IMR-90 (cell line): ENCODE results near the gene CBFA2T3. TPM values are rescaled to one million over a fixed set of nuclear protein-coding genes. Genes with fewer than 3 reads are reported as not detected.

ENCODE experiments used
- ATAC-seq: fragments of 200-7000 bp; cut with Tn5 transposase; 2 replicates; pipeline ENCODE4 v1.9.1; 2020; ENCODE audit warnings: low read depth, mild to moderate bottlenecking, moderate library complexity
- BruUV-seq: library from RNA; stranded (reverse); fragments of 400-500 nt; replicated peaks from 2 replicates; lab custom pipeline; 2021; lab: Mats Ljungman, UMichigan
- CTCF ChIA-PET: fragments of 300-600 bp; formaldehyde crosslinking; extraction: SDS; loops from one replicate; lab custom pipeline; 2021; ENCODE audit warnings: antibody characterized with exemption; lab: Yijun Ruan, JAX
- POLR2A ChIA-PET: fragments of 300-600 bp; sonication (Branson Sonifier 250); formaldehyde crosslinking; loops from one replicate; lab custom pipeline; 2022; ENCODE audit warnings: antibody characterized with exemption; ENCODE audit not compliant: unreplicated experiment; lab: Charles Lee
- DNase-seq: peaks from one replicate; pipeline ENCODE4 v3.0.0; 2013
- H2AFZ ChIP-seq: replicated peaks from 2 replicates; pipeline ENCODE3; 2013; ENCODE audit warnings: low read length, mild to moderate bottlenecking; ENCODE audit not compliant: poor library complexity
- H2AK5ac ChIP-seq: 2 replicates; pipeline ENCODE4 v1.6.1; 2013; ENCODE audit warnings: low read depth, low read length, inconsistent platforms
- H2AK9ac ChIP-seq: replicated peaks from 2 replicates; pipeline ENCODE3; 2013; ENCODE audit warnings: mild to moderate bottlenecking, low read depth, low read length, moderate library complexity; ENCODE audit not compliant: poor library complexity
- H2BK120ac ChIP-seq: 2 replicates; pipeline ENCODE4 v1.6.1; 2013; ENCODE audit warnings: low read depth, low read length, inconsistent platforms
- H2BK15ac ChIP-seq: 3 replicates; pipeline ENCODE4 v1.6.1; 2013; ENCODE audit warnings: low read depth, low read length, inconsistent platforms
- H2BK20ac ChIP-seq: 2 replicates; pipeline ENCODE4 v1.6.1; 2013; ENCODE audit warnings: low read depth, mild to moderate bottlenecking, inconsistent platforms, low read length, moderate library complexity
- H2BK5ac ChIP-seq: 2 replicates; pipeline ENCODE4 v1.6.1; 2013; ENCODE audit warnings: mild to moderate bottlenecking, low read depth, low read length, inconsistent platforms; ENCODE audit not compliant: poor library complexity, severe bottlenecking
- H3K14ac ChIP-seq: replicated peaks from 2 replicates; pipeline ENCODE4 v1.6.1; 2013; ENCODE audit warnings: low read depth, low read length, inconsistent platforms
- H3K18ac ChIP-seq: 2 replicates; pipeline ENCODE4 v1.6.1; 2013; ENCODE audit warnings: low read depth, low read length, control low read depth
- H3K23ac ChIP-seq: 2 replicates; pipeline ENCODE4 v1.6.1; 2013; ENCODE audit warnings: low read depth, low read length, inconsistent platforms
- H3K27ac ChIP-seq: 2 replicates; pipeline ENCODE4 v1.5.1; 2013; ENCODE audit warnings: mild to moderate bottlenecking, control low read depth, low read length; ENCODE audit not compliant: insufficient read depth
- H3K27me3 ChIP-seq: 2 replicates; pipeline ENCODE4 v1.6.1; 2013; ENCODE audit warnings: low read length; ENCODE audit not compliant: control insufficient read depth, insufficient read depth
- H3K36me3 ChIP-seq: 2 replicates; pipeline ENCODE4 v1.6.1; 2013; ENCODE audit warnings: low read length, mixed read lengths; ENCODE audit not compliant: control insufficient read depth, insufficient read depth
- H3K4ac ChIP-seq: 2 replicates; pipeline ENCODE4 v1.6.1; 2013; ENCODE audit warnings: low read depth, low read length, inconsistent platforms
- H3K4me1 ChIP-seq: 2 replicates; pipeline ENCODE4 v1.6.1; 2013; ENCODE audit warnings: low read length, mixed read lengths; ENCODE audit not compliant: control insufficient read depth, insufficient read depth
- H3K4me2 ChIP-seq: 2 replicates; pipeline ENCODE4 v1.6.1; 2013; ENCODE audit warnings: low read depth, mild to moderate bottlenecking, control low read depth, low read length, moderate library complexity
- H3K4me3 ChIP-seq: 2 replicates; pipeline ENCODE4 v1.5.1; 2013; ENCODE audit warnings: low read depth, mild to moderate bottlenecking, control low read depth, low read length, moderate library complexity; ENCODE audit not compliant: insufficient read depth
- H3K56ac ChIP-seq: 2 replicates; pipeline ENCODE4 v1.6.1; 2013; ENCODE audit warnings: low read length, inconsistent platforms; ENCODE audit not compliant: insufficient read depth; ENCODE audit errors: extremely low read depth
- H3K79me1 ChIP-seq, 2 experiments: 2 replicates each; pipeline ENCODE4 v1.6.1; 2013; ENCODE audit warnings: low read length in 2 of 2, inconsistent platforms in 1 of 2, low read depth in 1 of 2
- H3K9ac ChIP-seq: 2 replicates; pipeline ENCODE4 v1.6.1; 2013; ENCODE audit warnings: low read depth, low read length, control low read depth
- H3K9me1 ChIP-seq: 2 replicates; pipeline ENCODE4 v1.6.1; 2013; ENCODE audit warnings: low read length, inconsistent platforms; ENCODE audit not compliant: insufficient read depth
- H3K9me3 ChIP-seq: 2 replicates; pipeline ENCODE4 v1.6.1; 2013; ENCODE audit warnings: low read length; ENCODE audit not compliant: control insufficient read depth, insufficient read depth
- H4K20me1 ChIP-seq: 2 replicates; pipeline ENCODE4 v1.6.1; 2013; ENCODE audit warnings: low read length, inconsistent platforms; ENCODE audit not compliant: insufficient read depth
- H4K5ac ChIP-seq: 2 replicates; pipeline ENCODE4 v1.6.1; 2013; ENCODE audit warnings: mild to moderate bottlenecking, low read depth, low read length, control low read depth
- H4K8ac ChIP-seq, 2 experiments: 2 replicates each; pipeline ENCODE4 v1.6.1; 2013; ENCODE audit warnings: low read depth in 2 of 2, low read length in 2 of 2, control low read depth in 1 of 2, inconsistent platforms in 1 of 2
- H4K91ac ChIP-seq: 2 replicates; pipeline ENCODE4 v1.6.1; 2013; ENCODE audit warnings: low read depth, low read length, inconsistent platforms; ENCODE audit not compliant: insufficient read depth
- BHLHE40 ChIP-seq: fragments of 150-350 bp; IDR thresholded peaks from 2 replicates; pipeline ENCODE4 v1.6.1; 2016; ENCODE audit warnings: mild to moderate bottlenecking, low read depth, low read length
- CHD1 ChIP-seq: IDR thresholded peaks from 2 replicates; pipeline ENCODE4 v1.6.1; 2012; ENCODE audit warnings: low read depth, low read length, improper control_type of control experiment
- ELK1 ChIP-seq: fragments of 150-350 bp; IDR thresholded peaks from 2 replicates; pipeline ENCODE4 v1.6.1; 2016; ENCODE audit warnings: low read depth, mild to moderate bottlenecking, low read length, moderate library complexity, borderline replicate concordance
- MAFK ChIP-seq: IDR thresholded peaks from 2 replicates; pipeline ENCODE4 v1.6.1; 2012; ENCODE audit warnings: low read depth, low read length, improper control_type of control experiment
- MXI1 ChIP-seq: IDR thresholded peaks from 2 replicates; pipeline ENCODE4 v1.6.1; 2012; ENCODE audit warnings: low read depth, mild to moderate bottlenecking, low read length, moderate library complexity, borderline replicate concordance
- NFE2L2 ChIP-seq: fragments of 150-350 bp; IDR thresholded peaks from 2 replicates; pipeline ENCODE4 v1.6.1; 2016; ENCODE audit warnings: low read depth, mild to moderate bottlenecking, low read length
- POLR2A ChIP-seq: IDR thresholded peaks from 2 replicates; pipeline ENCODE4 v1.6.1; 2012; ENCODE audit warnings: mild to moderate bottlenecking, low read depth, low read length
- RAD21 ChIP-seq: IDR thresholded peaks from 2 replicates; pipeline ENCODE4 v1.6.1; 2012; ENCODE audit warnings: low read length, improper control_type of control experiment
- WGBS, 2 experiments: methylation state at CpG; one replicate each; pipeline versions ENCODE4 v1.1.5 to v1.1.7; 2013; ENCODE audit warnings: missing lambda C conversion rate in 2 of 2; ENCODE audit not compliant: insufficient read length in 1 of 2; ENCODE audit errors: extremely low coverage in 2 of 2; 5-methylcytosine and 5-hydroxymethylcytosine counted together
- dilution Hi-C: fragments of 300-500 bp; cut with HindIII; formaldehyde crosslinking; loops from one replicate; pipeline ENCODE4 v1.14.3; 2018; ENCODE audit warnings: low sequenced_read_pairs; ENCODE audit not compliant: unreplicated experiment
- in situ Hi-C: fragments of 300-500 bp; cut with MboI; formaldehyde crosslinking; loops from 3 replicates; pipeline ENCODE4 v1.14.3; 2019; ENCODE audit warnings: low sequenced_read_pairs, inconsistent platforms, mixed read lengths
- intact Hi-C: fragments of 100-400 bp; cut with micrococcal nuclease; formaldehyde crosslinking; loops from 2 replicates; pipeline ENCODE4 v1.10.0; 2022
- polyA plus RNA-seq, 3 experiments: library from polyadenylated mRNA; depleted of rRNA; stranded (reverse); fragments of >200 nt; gene quantifications; 2 replicates each; pipeline ENCODE4 v1.2.3, GENCODE V29; 2012; ENCODE audit warnings: low replicate concordance in 1 of 3
- total RNA-seq: library from RNA; depleted of rRNA; stranded (reverse); fragments of >200 nt; gene quantifications from 2 replicates; pipeline ENCODE4 v1.2.3, GENCODE V29; 2012

The CBFA2T3 gene
- total and polyA plus RNA-seq, 2 of the 4 experiments (the other 2 are of a cell fraction), result not detected

DNA sequence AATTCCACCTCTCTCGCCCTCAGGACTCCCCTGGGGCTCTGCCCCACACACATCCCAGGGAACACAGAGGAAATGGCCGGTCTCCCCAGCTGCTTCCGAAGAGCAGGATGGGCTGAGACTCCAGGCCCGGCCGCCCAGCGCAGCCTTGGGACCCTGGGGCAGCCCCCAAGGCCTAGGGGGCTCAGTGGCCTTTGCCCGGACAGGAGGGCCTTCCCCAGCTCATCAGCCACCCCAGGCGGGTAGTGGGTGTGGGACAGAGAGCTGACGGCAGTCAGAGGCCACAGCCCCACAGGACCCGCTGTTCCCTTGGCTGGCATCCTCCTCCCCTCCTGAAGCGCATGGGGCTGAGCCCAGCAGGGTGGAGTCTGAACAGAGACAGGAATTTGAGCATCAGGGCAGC lies 6.2 kb upstream of the CBFA2T3 start:
- no peak overlapping the region for H2BK120ac ChIP-seq
- H2BK5ac ChIP-seq, result no peak overlapping the region
- no peak overlapping the region for H3K4ac ChIP-seq
- intact Hi-C loops, result no loop called here
- POLR2A ChIA-PET, result no interaction called here
- H3K18ac ChIP-seq, result no peak overlapping the region
- H3K4me3 ChIP-seq, result no peak overlapping the region
- no peaks in the 10 kb centered on the region for H3K9me1 ChIP-seq
- peaks cover 33% of the 10 kb centered on the region for H3K27me3 ChIP-seq
- no peaks in the 10 kb centered on the region for H3K9me3 ChIP-seq
- in situ Hi-C loops, result no loop called here
- TF ChIP-seq ELK1 (no peak), MAFK (no peak), NFE2L2 (no peak), CHD1 (no peak), MXI1 (no peak), BHLHE40 (no peak), RAD21 (no peak), POLR2A (no peak)
- no peak overlapping the region for H2BK15ac ChIP-seq
- no peak for ATAC-seq
- no peak overlapping the region for H3K14ac ChIP-seq
- no peak overlapping the region for H3K56ac ChIP-seq
- H3K23ac ChIP-seq, result no peak overlapping the region
- no peak overlapping the region for H2AK9ac ChIP-seq
- no peak for DNase-seq
- H2AFZ ChIP-seq, result no peak overlapping the region
- no peaks in the 10 kb centered on the region for H3K4me1 ChIP-seq
- no peak overlapping the region for H4K8ac ChIP-seq
- H2AK5ac ChIP-seq, result no peak overlapping the region
- CTCF ChIA-PET, result no interaction called here
- dilution Hi-C loops, result no loop called here
- 63% methylated on average over 3 of the region's 11 CpGs; no CpG with 5 or more reads in 1 of the 2 experiments for WGBS, 2 experiments
- H4K20me1 ChIP-seq, result no peaks in the 10 kb centered on the region
- H4K5ac ChIP-seq, result no peak overlapping the region
- no peak overlapping the region for H2BK20ac ChIP-seq
- H3K4me2 ChIP-seq, result no peak overlapping the region
- H3K36me3 ChIP-seq, result no peaks in the 10 kb centered on the region
- no peak overlapping the region for H3K27ac ChIP-seq
- H3K79me1 ChIP-seq, result no peaks in the 10 kb centered on the region
- no peak overlapping the region for H4K91ac ChIP-seq
- no peak overlapping the region for H3K9ac ChIP-seq
- BruUV-seq, result no TSS peak
